PC-9 (cell line): Measurements from ENCODE around the gene CA12.

Experiments
- EZH2 ChIP-seq: fragments of 200-600 bp; sonication (generic); IDR thresholded peaks from 2 replicates; pipeline ENCODE4 v1.8.0; 2017; ENCODE audit warnings: antibody characterized with exemption, low read depth
- TF ChIP-seq, protein P1 (sequence below): fragments of 200-600 bp; sonication (generic); conservative IDR thresholded peaks from 2 replicates; pipeline ENCODE4 v1.6.1; 2017; ENCODE audit warnings: mixed run types, antibody characterized with exemption, mild to moderate bottlenecking, moderate library complexity

GRCh38 chr15:63312286-63312685 is 69.4 kb downstream of the CA12 start:
- TF ChIP-seq, protein P1, sequence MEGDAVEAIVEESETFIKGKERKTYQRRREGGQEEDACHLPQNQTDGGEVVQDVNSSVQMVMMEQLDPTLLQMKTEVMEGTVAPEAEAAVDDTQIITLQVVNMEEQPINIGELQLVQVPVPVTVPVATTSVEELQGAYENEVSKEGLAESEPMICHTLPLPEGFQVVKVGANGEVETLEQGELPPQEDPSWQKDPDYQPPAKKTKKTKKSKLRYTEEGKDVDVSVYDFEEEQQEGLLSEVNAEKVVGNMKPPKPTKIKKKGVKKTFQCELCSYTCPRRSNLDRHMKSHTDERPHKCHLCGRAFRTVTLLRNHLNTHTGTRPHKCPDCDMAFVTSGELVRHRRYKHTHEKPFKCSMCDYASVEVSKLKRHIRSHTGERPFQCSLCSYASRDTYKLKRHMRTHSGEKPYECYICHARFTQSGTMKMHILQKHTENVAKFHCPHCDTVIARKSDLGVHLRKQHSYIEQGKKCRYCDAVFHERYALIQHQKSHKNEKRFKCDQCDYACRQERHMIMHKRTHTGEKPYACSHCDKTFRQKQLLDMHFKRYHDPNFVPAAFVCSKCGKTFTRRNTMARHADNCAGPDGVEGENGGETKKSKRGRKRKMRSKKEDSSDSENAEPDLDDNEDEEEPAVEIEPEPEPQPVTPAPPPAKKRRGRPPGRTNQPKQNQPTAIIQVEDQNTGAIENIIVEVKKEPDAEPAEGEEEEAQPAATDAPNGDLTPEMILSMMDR, result no peak
- no peak for TF ChIP-seq EZH2
